Type B pancreatic cell (in vitro differentiated cells): Measurements from ENCODE around the gene LFNG. TPM values are rescaled to one million over a fixed set of nuclear protein-coding genes. Genes with fewer than 3 reads are reported as not detected.

Source experiments
- DNase-seq: peaks from one replicate; pipeline ENCODE4 v3.0.0; 2021; ENCODE audit warnings: mixed read lengths; ENCODE audit not compliant: unreplicated experiment; ENCODE audit errors: extremely low spot score
- H3K27ac Mint-ChIP-seq: 2 replicates; pipeline ENCODE4 v1.8.0; 2021; ENCODE audit warnings: mild to moderate bottlenecking, mixed read lengths
- H3K27me3 Mint-ChIP-seq: 2 replicates; pipeline ENCODE4 v1.8.0; 2021; ENCODE audit warnings: mixed read lengths
- H3K36me3 Mint-ChIP-seq: 2 replicates; pipeline ENCODE4 v1.8.0; 2021; ENCODE audit warnings: mixed read lengths
- H3K4me1 Mint-ChIP-seq: one replicate; pipeline ENCODE4 v1.8.0; 2021; ENCODE audit warnings: mixed read lengths; ENCODE audit not compliant: unreplicated experiment
- H3K4me3 Mint-ChIP-seq: 2 replicates; pipeline ENCODE4 v1.8.0; 2021; ENCODE audit warnings: mild to moderate bottlenecking, mixed read lengths
- H3K9me3 Mint-ChIP-seq: 2 replicates; pipeline ENCODE4 v1.8.0; 2021; ENCODE audit warnings: mixed read lengths
- CTCF ChIP-seq: fragments of 200-600 bp; sonication (generic); conservative IDR thresholded peaks from 2 replicates; pipeline ENCODE4 v1.5.0; 2021; ENCODE audit warnings: antibody characterized with exemption, mild to moderate bottlenecking
- total RNA-seq: library from RNA; stranded (reverse); gene quantifications from 2 replicates; pipeline ENCODE4 v1.2.1, GENCODE V29; 2021; ENCODE audit warnings: low replicate concordance

The LFNG gene
- total RNA-seq, 1 donor from 2014 or later, result 15.3 TPM

GRCh38 chr7:2504889-2505375, 14.6 kb upstream of the LFNG start:
- no peak for DNase-seq
- H3K4me1 Mint-ChIP-seq, result peaks cover 19% of the 10 kb centered on the region
- no peak for TF ChIP-seq CTCF
- H3K27me3 Mint-ChIP-seq, result no peaks in the 10 kb centered on the region
- no peaks in the 10 kb centered on the region for H3K9me3 Mint-ChIP-seq
- no peak overlapping the region for H3K4me3 Mint-ChIP-seq
- H3K27ac Mint-ChIP-seq, result no peak overlapping the region
- H3K36me3 Mint-ChIP-seq, result no peaks in the 10 kb centered on the region

- no peak for DNase-seq
- TF ChIP-seq CTCF, result no peak
- H3K4me3 Mint-ChIP-seq, result no peak overlapping the region
- no peaks in the 10 kb centered on the region for H3K27me3 Mint-ChIP-seq
- H3K36me3 Mint-ChIP-seq, result no peaks in the 10 kb centered on the region
- no peak overlapping the region for H3K27ac Mint-ChIP-seq
- peaks cover 17% of the 10 kb centered on the region for H3K4me1 Mint-ChIP-seq
- no peaks in the 10 kb centered on the region for H3K9me3 Mint-ChIP-seq
These were observed 14.2 kb upstream of the LFNG start for GRCh38 chr7:2505401-2505800.

- no peak overlapping the region for H3K4me3 Mint-ChIP-seq
- H3K4me1 Mint-ChIP-seq, result peaks cover 15% of the 10 kb centered on the region
- no peak for DNase-seq
- H3K36me3 Mint-ChIP-seq, result no peaks in the 10 kb centered on the region
- no peaks in the 10 kb centered on the region for H3K9me3 Mint-ChIP-seq
- no peak for TF ChIP-seq CTCF
- H3K27ac Mint-ChIP-seq, result no peak overlapping the region
- no peaks in the 10 kb centered on the region for H3K27me3 Mint-ChIP-seq
These were observed 12.2 kb upstream of the LFNG start for GRCh38 chr7:2507208-2507916.

GRCh38 chr7:2507917-2508306, 11.7 kb upstream of the LFNG start:
- no peak for TF ChIP-seq CTCF
- H3K27ac Mint-ChIP-seq, result no peak overlapping the region
- DNase-seq, result no peak
- no peaks in the 10 kb centered on the region for H3K36me3 Mint-ChIP-seq
- no peaks in the 10 kb centered on the region for H3K27me3 Mint-ChIP-seq
- H3K4me1 Mint-ChIP-seq, result peaks cover 20% of the 10 kb centered on the region
- no peak overlapping the region for H3K4me3 Mint-ChIP-seq
- H3K9me3 Mint-ChIP-seq, result no peaks in the 10 kb centered on the region

DNA sequence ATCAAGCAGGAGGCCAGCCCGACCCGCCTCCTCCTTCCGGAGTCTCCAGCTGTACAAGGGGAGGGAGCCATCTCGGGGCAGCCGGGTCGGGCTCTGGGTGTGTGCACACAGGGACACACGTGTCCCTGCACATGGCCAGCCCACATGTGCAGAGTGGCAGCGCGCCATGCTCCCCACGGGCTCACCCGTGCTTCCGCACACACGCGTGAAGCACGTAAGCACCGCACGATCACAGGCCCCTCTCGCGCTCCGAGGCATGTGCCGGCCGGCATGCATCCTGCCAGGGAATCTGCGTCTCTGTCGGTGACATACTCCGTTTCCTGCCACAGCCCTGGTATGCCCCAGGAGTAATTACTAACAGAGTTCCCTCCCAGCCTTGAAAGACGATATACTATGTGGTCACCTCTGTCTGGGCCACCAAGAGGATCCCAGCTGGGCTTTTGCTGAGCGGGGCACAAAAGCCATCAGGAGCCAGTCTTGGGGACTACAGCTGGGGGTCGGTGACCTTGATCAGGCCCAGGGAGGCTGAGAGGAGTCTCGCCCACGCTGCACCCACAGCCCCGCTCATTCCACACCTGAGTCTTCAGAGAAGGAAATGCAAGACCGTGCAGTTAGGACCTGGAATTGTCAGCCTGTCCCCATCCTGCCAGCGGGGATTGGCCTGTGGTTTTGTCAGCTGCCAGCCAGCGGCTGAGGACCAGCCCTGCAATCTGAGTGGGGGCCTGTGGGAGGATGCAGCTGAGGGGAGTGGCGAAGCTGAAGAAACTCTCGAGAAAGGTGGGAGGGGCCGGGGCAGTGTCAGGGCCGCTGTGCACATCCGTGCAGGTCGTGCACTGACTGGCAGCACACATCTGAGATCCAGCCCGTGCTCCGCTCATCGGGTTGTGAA, 11.0 kb upstream of the LFNG start:
- Mint-ChIP-seq H3K27ac (peak overlapping the region; percentile 53), H3K4me1 (peaks cover 24% of the 10 kb centered on the region), H3K27me3 (no peaks in the 10 kb centered on the region), H3K9me3 (no peaks in the 10 kb centered on the region), H3K4me3 (peak overlapping the region; percentile 36), H3K36me3 (no peaks in the 10 kb centered on the region)
- no peak for TF ChIP-seq CTCF
- DNase-seq, result no peak
